HG03159 (cell line): ENCODE results near the gene TMEM100.

Experiments
- ATAC-seq: cut with Tn5 transposase; IDR thresholded peaks from one replicate; pipeline ENCODE4 v1.9.1; 2021; ENCODE audit warnings: mild to moderate bottlenecking, moderate library complexity; ENCODE audit not compliant: unreplicated experiment

The TMEM100 gene, protein sequence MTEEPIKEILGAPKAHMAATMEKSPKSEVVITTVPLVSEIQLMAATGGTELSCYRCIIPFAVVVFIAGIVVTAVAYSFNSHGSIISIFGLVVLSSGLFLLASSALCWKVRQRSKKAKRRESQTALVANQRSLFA

GRCh38 chr17:55722742-55723487 is at the start of gene TMEM100:
Gene TMEM100 (minus strand): TSS chr17:55722864. CDS start chr17:55721070, 1,794 bp downstream.
- no peak for ATAC-seq

- ATAC-seq: no peak
Observed at GRCh38 chr17:55772086-55772485, 49.4 kb upstream of the TMEM100 start.

DNA sequence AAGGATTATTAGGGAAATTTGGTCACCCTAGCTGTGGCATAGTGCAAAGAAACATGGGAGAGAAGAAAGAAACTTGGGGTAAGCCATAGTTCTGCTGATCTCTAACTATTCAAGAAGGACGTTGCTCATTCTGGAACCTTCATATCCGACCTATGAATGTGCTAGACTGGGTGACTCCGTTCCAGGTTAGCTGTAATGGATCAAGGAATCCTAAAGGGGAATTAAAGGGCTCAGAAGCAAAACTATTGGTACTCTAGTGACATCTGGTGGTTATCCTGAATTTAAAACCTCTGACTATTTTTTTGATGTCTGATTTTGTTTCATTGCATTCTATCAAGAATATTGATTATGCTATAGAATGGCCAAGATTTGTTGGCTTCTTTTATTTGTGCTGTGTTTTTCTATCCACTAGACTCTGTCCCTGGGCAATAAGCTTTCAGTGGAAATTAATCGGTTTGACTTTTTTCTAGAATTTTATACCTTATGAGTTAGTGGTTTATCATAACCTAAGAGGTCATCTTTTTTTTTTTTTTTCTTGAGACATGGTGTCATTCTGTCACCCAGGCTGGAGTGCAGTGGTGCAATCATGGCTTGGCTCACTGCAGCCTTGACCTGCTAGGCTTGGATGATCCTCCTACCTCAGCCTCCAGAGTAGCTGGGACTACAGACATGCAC is 47.7 kb upstream of the TMEM100 start:
- no peak for ATAC-seq

GRCh38 chr17:55769625-55770000 is 46.9 kb upstream of the TMEM100 start:
- ATAC-seq: no peak

DNA sequence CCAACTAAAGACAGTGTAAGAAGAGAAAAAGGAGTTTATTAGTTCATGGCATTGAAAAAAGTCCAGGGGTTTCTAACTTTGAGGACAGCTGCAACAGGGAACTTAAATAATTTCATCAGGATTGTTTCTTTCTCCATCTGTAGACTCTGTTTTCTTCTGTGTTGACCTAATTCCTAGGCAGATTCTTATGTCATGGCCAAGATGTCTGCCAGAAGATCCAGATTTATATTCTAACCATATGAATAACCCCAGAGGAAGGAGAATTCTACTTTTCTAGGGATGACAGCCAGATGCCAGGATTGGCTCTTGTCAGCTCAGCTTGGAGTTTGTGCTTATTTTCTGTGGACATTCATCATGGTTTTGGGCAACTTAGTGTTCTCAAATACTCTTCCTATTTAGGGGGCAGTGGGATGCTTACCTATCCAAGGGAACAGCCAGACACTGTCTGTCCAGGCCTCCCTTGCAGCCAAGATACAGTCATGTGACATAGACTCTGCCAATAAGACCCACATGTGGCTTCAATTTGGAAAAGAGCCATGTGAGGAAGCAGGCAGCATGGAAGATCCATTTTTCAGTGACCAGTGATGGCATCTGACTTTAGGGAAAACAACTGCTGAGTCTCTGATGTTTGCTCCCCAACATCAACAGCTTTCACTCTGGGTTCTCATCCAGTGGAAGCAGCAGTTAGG is 46.4 kb upstream of the TMEM100 start:
- ATAC-seq: no peak

DNA sequence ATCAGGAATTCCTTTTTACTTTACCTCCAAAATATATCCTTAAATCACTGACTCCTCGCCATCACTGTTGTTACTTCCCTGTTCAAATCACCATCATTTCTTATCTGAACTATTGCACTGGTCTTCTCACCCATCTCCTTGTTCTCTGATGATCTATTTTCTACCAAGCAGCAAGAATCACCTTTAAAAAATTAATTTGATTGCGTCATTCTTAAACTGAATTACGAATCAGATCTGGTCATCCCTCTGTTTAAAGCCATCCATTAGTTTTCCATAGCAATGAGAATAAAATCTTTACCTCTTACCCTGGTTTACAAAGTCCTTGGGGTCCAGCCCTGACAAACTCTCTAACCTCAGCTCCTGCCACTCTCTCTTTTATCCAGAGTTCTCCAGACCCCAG is 42.8 kb upstream of the TMEM100 start:
- no peak for ATAC-seq

- no peak for ATAC-seq
Observed at GRCh38 chr17:55764610-55765009, 41.9 kb upstream of the TMEM100 start.

DNA sequence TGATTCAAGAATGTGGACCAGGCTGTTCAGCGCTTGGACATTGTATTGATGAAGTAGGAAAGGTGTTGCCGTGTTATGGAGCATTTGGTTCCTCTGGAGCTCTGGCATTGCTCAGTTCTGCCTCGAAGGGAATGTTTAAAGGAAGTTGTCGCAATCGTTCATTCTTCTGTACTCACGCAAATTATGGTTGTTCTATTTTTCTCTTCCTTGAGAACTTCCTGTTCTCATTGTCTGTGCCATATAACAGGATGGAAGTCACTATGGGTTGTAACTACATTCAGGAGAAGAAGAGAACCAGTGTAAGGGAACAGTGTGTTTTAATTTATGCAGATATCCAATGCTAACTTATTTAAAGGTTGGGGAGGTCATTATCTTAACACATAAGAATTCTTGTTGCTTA is 41.2 kb upstream of the TMEM100 start:
- no peak for ATAC-seq

DNA sequence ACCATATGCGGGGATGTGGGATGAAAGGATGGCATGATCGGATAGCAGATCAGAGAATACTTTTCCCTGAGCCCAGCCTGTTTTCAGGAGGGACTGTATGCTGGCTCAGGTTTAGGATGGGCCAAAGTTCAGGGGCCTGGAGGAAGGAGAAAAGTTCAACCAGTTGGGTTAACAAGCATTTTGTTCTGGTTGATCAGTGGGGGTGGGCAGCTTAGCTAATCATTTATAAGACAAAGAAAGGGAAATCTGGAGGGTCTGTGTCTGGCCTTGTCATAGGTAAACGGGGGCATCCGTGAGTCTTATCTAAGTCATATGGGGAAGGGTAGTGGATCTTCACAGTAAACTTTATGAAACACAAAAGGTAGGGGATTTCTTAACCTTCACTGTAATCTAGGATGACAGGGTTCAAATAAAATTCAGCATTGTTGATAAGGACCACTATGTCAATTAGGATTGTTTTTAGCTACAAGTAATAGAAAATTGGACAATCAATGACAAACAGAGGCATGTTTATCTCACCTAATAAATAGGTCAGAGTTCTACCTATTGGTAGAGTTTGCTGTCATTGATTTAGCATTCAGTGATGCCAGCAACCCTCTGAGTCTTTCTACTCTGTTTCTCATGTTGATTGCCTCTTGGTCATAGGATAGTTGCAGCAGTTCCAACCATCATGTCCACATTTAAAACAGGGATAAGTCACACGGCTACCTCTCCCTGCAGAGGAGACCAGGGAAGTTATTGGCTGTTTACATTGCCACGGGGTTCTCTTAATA is 39.6 kb upstream of the TMEM100 start:
- ATAC-seq: no peak

DNA sequence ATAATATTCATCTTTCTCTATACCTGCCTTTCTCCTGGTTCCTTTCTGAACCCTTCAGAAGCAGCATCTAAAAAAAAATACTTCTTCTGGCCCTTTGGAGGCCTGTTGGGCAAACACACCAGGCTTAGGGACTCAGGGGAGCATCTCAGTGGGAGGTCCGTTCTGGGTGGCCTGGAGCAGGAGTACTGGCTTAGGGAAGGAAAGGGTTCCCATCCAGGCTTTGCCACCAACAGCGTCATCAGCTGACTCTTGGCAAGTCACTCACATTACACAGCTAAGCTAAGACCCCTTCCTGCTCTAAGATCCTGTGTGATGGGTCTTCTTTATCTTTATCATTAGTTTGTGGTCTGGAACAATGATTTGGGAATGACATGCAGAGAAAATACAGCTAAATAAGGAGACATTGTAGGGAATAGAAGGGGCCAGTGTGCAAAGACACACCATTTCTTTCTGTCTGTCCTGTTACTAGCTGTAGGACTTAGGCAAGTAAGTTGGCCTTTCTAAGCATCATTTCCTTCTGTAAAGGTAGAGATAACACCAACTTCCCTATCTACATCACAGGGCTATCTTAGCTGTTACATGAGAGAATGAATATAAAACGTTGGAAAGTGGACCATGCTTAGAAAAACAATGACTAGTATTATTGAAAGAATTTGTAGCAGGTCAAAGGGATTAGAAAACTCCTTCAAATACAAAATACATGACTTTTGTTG is 38.1 kb upstream of the TMEM100 start:
- no peak for ATAC-seq

- ATAC-seq: no peak
Observed at GRCh38 chr17:55758171-55758570, 35.5 kb upstream of the TMEM100 start.

GRCh38 chr17:55757659-55758058 is 35.0 kb upstream of the TMEM100 start:
- ATAC-seq: no peak

- ATAC-seq: no peak
Observed at GRCh38 chr17:55756689-55757088, 34.0 kb upstream of the TMEM100 start.

GRCh38 chr17:55751720-55752250 is 29.1 kb upstream of the TMEM100 start:
- ATAC-seq: no peak

DNA sequence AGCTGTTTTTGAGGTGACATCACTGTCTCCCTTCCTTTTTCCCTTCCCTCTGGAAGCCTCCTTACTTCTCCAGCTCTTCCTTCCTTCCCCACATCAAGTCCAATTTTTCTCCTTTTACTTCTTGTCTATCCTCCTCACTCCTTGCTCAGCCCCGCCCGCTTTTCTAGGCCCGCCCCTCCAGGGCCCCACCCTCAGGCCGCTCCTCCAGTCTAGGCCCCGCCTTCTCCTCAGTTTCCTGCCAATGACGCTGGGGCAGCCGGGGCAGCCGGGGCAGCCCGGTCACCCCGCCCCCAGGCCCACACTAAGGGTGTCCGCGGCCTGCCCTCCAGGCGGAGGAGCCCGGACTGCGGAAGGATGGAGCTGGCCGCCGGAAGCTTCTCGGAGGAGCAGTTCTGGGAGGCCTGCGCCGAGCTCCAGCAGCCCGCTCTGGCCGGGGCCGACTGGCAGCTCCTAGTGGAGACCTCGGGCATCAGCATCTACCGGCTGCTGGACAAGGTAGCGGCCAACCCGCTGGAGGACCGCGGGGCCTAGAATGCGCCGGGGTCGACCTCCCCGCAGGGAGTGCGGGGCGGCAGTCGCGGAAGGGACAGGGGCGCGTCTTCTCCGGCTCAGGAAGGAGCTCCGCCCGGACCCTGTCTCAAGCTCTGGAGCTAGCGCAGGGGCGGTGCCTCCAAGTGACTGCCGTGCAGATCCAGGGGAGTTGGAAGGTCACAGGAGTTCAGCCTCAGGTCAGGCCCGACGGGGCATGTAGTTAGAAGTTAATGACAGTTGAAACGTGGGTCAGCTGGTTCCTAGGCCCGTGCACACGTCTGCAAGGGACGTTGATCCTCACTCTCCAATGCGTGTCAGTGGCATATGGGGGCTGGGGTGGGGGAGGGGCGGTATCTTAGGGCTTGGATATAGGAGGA is 28.3 kb upstream of the TMEM100 start, which contains the start of gene PCTP:
TSS of gene PCTP (plus strand) at position 302 of the 908 bp plus-strand sequence. CDS start at position 355, 53 bp downstream.
- peak; percentile 99 for ATAC-seq

GRCh38 chr17:55749985-55750384 is 27.3 kb upstream of the TMEM100 start:
- ATAC-seq: no peak

- ATAC-seq: no peak
Observed at GRCh38 chr17:55748841-55749240, 26.2 kb upstream of the TMEM100 start.

- ATAC-seq: no peak
Observed at GRCh38 chr17:55747209-55747608, 24.5 kb upstream of the TMEM100 start.

DNA sequence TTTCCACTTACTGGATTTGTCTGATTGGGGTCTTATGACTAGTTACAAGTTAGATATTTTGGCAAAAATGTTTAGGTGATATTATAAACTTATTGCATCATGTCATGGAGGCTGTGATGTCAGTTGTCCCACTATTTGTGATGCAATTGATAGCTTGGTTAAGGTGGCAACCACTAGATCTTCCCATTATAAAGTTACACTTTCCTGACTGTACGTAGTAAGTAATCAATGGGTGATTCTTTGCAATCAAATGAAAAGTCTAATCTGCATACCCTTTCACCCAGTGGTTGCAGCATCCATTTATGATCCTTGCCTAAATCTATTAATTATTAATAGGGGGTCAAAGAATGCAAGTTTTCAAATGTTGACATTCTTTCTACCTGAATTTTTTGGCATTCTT is 23.8 kb upstream of the TMEM100 start:
- ATAC-seq: no peak
